Thoracic aorta (tissue), 2 donors: Measurements from ENCODE around the gene USHBP1. TPM values are rescaled to one million over a fixed set of nuclear protein-coding genes. Genes with fewer than 3 reads are reported as not detected.

ENCODE experiments used
- ATAC-seq: fragments of 150-250 bp; one replicate; pipeline ENCODE4 v1.8.0; 2017; ENCODE audit warnings: low read depth; ENCODE audit not compliant: insufficient number of reproducible peaks, low FRiP score
- DNase-seq: peaks from one replicate; pipeline ENCODE4 v3.0.0-alpha.2; 2020; ENCODE audit warnings: low spot score
- H3K27ac ChIP-seq, 2 donors: fragments of 200-600 bp; sonication (generic); 1 replicate in 1 of 2; 2 replicates in 1 of 2; pipeline ENCODE4 v1.5.1; 2016; ENCODE audit warnings: mild to moderate bottlenecking in 2 of 2, moderate library complexity in 2 of 2
- H3K27me3 ChIP-seq: fragments of 200-600 bp; sonication (generic); replicated peaks from 2 replicates; pipeline ENCODE4 v1.6.0; 2016; ENCODE audit warnings: mild to moderate bottlenecking; ENCODE audit not compliant: insufficient read depth
- H3K36me3 ChIP-seq: fragments of 200-600 bp; sonication (generic); one replicate; pipeline ENCODE4 v1.5.1; 2016
- H3K4me1 ChIP-seq, 2 donors: fragments of 200-600 bp; sonication (generic); 1 replicate in 1 of 2; 2 replicates in 1 of 2; pipeline versions ENCODE4 v1.5.1 to v1.6.0; 2016; ENCODE audit warnings: low read depth in 2 of 2, mild to moderate bottlenecking in 1 of 2; ENCODE audit not compliant: control insufficient read depth in 1 of 2
- H3K4me3 ChIP-seq: fragments of 200-600 bp; sonication (generic); 2 replicates; pipeline ENCODE4 v1.5.1; 2016; ENCODE audit warnings: mild to moderate bottlenecking
- H3K9me3 ChIP-seq: fragments of 200-600 bp; sonication (generic); 2 replicates; pipeline ENCODE4 v1.5.1; 2016
- total RNA-seq, 2 donors: library from RNA; depleted of rRNA; stranded (reverse); fragments of >200 nt; gene quantifications; one replicate each; pipeline versions ENCODE4 v1.1.0 to v1.2.3, GENCODE V29; 2016
- TF ChIP-seq, protein P1 (sequence below): fragments of 200-600 bp; sonication (generic); IDR thresholded peaks from one replicate; pipeline ENCODE4 v1.5.1; 2019; ENCODE audit warnings: antibody characterized with exemption

USHBP1 gene
- total RNA-seq, 2 donors from 2014 or later = 3.5 to 4.0 TPM

DNA sequence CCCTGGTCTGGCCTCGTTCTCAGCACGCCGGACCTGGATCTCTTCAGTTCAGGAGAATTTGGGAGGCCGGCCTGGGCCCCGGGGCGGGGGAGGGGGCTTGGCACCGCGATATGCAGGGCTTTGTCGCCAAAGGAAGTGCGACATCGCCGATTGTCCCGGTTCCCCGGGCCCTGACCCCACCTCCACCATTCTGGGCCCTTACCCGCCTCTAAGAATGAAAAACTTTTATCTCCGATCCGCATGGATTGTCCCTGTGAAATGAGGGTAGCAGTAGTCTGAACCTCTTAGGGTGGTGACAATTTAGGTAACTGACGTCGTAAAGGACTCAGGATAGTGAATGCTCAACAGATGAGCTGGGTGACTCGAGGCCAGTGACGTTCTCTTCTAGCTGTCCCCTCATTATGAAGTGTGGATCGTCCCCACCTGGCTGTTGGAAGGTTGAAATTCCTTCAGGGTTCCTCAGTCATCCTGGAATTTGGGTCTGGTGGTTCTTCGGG is 45.5 kb upstream of the USHBP1 start:
- Histone ChIP-seq H3K36me3 (peaks cover 9% of the 10 kb centered on the region), H3K9me3 (no peaks in the 10 kb centered on the region), H3K27me3 (no peaks in the 10 kb centered on the region), H3K27ac (peak overlapping the region; percentile 35 to 62), H3K4me1 (peaks cover 23 to 50% of the 10 kb centered on the region in 2 donors), H3K4me3 (peak overlapping the region; percentile 91)
- DNase-seq (no peak), ATAC-seq (no peak)
- TF ChIP-seq, protein P1, sequence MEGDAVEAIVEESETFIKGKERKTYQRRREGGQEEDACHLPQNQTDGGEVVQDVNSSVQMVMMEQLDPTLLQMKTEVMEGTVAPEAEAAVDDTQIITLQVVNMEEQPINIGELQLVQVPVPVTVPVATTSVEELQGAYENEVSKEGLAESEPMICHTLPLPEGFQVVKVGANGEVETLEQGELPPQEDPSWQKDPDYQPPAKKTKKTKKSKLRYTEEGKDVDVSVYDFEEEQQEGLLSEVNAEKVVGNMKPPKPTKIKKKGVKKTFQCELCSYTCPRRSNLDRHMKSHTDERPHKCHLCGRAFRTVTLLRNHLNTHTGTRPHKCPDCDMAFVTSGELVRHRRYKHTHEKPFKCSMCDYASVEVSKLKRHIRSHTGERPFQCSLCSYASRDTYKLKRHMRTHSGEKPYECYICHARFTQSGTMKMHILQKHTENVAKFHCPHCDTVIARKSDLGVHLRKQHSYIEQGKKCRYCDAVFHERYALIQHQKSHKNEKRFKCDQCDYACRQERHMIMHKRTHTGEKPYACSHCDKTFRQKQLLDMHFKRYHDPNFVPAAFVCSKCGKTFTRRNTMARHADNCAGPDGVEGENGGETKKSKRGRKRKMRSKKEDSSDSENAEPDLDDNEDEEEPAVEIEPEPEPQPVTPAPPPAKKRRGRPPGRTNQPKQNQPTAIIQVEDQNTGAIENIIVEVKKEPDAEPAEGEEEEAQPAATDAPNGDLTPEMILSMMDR = no peak

GRCh38 chr19:17309198-17309964 is 44.8 kb upstream of the USHBP1 start, which contains the start of gene DDA1:
DDA1 (plus strand) TSS chr19:17309563; CDS start chr19:17309655, 92 bp downstream.
- DNase-seq (peak; percentile 100), ATAC-seq (peak; percentile 95)
- Histone ChIP-seq H3K27ac (peak within 1 kb of the TSS; percentile 35 to 62), H3K4me3 (peak within 1 kb of the TSS; percentile 91), H3K27me3 (no peaks in the 10 kb centered on the region), H3K4me1 (peaks cover 28 to 56% of the 10 kb centered on the region in 2 donors), H3K36me3 (peaks cover 5% of the 10 kb centered on the region), H3K9me3 (no peaks in the 10 kb centered on the region)
- TF ChIP-seq, protein P1 = no peak

- DNase-seq (no peak), ATAC-seq (no peak)
- no peaks in the 10 kb centered on the region for H3K27me3 ChIP-seq
- H3K9me3 ChIP-seq = no peaks in the 10 kb centered on the region
- no peak overlapping the region for H3K4me3 ChIP-seq
- H3K36me3 ChIP-seq = no peaks in the 10 kb centered on the region
- H3K4me1 ChIP-seq = peaks cover 37 to 66% of the 10 kb centered on the region in 2 donors
- TF ChIP-seq, protein P1 = no peak
- no peak overlapping the region for H3K27ac ChIP-seq
Measured at GRCh38 chr19:17307876-17308377, 43.4 kb upstream of the USHBP1 start.

DNA sequence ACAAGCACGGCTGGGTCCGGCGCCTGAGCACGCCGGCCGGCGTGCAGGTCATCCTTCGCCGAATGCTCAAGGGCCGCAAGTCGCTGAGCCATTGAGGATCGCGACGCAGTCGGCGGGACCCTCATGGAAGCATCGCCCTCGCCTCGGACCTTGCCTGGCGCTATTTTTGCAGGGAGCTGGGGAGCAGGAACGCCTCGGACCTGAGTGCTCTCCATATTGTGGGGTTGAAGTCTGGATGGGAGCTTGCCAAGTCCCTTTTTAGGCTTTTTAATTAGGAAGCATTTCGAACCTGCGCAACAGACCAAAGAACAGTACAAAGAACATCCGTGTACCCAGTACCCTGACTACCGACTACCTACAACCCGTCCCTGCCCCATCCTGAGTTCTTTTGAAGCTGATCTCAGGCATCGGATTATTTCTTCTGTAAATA is 41.8 kb upstream of the USHBP1 start:
- H3K36me3 ChIP-seq = no peaks in the 10 kb centered on the region
- peaks cover 35 to 69% of the 10 kb centered on the region in 2 donors for H3K4me1 ChIP-seq
- H3K4me3 ChIP-seq = peak overlapping the region; percentile 84
- DNase-seq (no peak), ATAC-seq (no peak)
- TF ChIP-seq, protein P1 = no peak
- peak overlapping the region; percentile 84 to 90 for H3K27ac ChIP-seq
- no peaks in the 10 kb centered on the region for H3K27me3 ChIP-seq
- H3K9me3 ChIP-seq = no peaks in the 10 kb centered on the region

GRCh38 chr19:17305517-17306284 is 41.2 kb upstream of the USHBP1 start, which contains the start of gene MRPL34:
MRPL34 (plus strand) TSS chr19:17305872; CDS start chr19:17305893, 21 bp downstream.
- no peaks in the 10 kb centered on the region for H3K36me3 ChIP-seq
- H3K9me3 ChIP-seq = no peaks in the 10 kb centered on the region
- H3K27ac ChIP-seq = peak within 1 kb of the TSS; percentile 84 to 90
- H3K4me3 ChIP-seq = peak within 1 kb of the TSS; percentile 84
- DNase-seq (peak; percentile 64), ATAC-seq (peak; percentile 34)
- TF ChIP-seq, protein P1 = peak; percentile 78
- H3K27me3 ChIP-seq = no peaks in the 10 kb centered on the region
- H3K4me1 ChIP-seq = peaks cover 32 to 63% of the 10 kb centered on the region in 2 donors
